NCI-H1436 treated with DMSO at 0.1 percent for 48 hours (cell line): ENCODE measurements around the gene SHISA5.
"Not testable (repeated sequence)": the region's sequence is repeated elsewhere in the genome, so short reads cannot be mapped to it uniquely, and the experiment has no call there.

Experiments
- DNase-seq: peaks from one replicate; lab custom pipeline; 2025; lab: John Stamatoyannopoulos, UW

Gene SHISA5

DNA sequence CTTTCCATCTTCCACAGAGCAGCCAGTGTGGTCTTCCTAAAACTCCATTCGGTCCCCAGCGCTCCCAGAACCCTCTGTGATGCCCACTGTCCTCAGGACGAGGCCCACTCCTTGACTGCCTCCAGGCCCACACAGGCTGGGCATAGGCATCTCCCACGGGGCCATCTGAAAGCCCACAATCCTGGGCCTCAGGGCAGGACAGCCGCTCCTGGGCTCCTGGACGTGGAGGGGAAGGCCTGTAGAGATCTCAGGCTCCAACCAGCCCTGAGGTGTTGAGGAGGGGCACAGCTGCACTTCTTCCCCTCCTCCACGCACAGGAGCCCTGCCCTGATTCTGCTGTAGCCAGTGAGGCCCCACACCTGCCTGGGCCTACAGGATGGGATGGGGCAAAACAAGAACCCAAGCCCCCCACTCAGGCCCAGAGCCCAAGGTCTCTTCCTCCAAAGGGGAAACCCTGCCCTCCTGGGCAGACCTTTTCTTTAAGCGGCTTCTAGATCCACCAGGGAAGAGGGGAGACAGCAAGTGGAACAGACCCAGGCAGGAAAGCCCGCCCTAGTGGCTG, 25.9 kb downstream of the SHISA5 start:
- DNase-seq: no peak

GRCh38 chr3:48476426-48477053, 27.4 kb downstream of the SHISA5 start:
- no peak for DNase-seq

DNA sequence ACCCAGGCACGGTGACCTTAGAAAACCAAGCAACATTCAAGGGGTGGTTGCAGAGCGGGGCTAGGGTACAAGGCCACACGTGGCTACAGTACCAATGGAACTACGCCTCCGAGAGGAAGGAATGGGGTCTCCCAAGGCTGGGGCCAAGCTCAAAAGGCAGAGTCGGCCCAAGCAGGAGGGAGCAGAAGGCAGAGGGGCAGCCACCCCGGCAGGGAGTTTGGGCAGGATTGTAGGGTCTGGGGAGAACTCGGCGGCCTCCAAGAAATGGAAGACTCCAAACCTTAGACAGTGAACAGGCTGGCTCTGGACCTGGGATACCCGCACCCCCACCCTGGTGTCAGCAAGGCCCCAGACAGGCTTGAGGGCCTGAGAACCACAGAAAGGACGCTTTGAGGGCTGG, 28.8 kb downstream of the SHISA5 start:
- no peak for DNase-seq

- DNase-seq: no peak
Measured at GRCh38 chr3:48474619-48475018, 29.4 kb downstream of the SHISA5 start.

DNA sequence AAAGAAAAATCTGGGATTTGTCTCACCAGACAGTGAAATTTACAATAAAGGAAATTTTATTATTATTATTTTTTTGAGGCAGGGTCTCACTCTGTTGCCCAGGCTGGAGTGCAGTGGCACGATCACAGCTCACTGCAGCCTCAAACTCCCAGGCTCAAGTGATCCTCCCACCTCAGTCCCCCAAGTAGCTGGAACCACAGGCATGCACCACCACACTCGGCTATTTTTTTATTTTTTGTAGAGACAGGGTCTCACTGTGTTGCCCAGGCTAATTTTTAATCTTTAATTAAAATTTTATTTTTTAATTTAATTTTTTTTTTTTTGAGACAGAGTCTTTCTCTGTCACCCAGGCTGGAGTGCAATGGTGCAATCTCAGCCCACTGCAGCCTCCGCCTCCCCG, 29.9 kb downstream of the SHISA5 start:
- DNase-seq: not testable (repeated sequence)

DNA sequence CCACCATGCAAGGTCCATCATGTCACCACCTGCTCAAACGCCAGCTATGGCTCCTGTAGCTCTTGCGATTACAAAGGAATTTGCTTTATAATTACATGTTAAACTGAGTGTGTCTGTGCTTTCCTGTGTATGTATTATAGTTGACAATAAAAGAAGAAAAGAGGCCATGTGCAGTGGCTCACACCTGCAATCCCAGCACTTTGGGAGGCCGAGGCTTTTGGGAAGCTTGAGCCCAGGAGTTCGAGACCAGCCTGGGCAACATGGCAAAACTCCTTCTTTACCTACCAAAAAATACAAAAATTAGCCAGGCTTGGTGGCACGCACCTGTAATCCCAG, 30.4 kb downstream of the SHISA5 start:
- no peak for DNase-seq

DNA sequence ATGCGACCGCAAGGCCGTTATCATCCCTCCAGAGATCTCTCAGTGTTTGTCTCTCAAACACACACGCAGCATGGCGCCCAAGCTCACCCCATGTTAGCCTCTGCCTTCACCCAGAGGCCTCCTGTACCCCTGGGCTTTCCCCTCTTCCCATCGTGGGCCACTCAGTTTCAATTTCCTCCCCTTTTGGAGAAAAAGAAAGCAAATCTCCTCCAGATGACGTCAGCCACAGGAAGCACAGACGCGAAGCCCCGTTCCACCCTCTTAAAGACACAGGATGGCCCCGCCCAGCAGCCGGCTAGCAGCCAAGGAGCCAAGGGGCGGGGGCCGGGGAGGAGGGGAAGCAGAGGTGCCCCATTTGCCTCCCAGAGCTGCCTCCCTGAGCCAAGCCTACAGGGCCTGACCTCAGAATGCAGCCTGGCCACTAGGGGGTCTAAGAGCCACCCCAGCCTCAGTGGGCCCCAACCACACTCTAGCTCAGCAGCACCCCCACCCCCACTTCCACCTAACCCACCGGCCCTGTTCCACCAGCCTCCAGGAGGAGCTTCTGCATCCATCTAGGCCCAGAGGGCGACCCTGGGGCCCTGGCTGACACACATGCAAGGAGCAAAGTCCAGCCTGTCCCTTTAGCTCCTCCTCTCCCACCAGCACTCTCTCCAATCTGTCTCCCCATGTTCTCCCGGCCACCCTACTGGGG, 30.9 kb downstream of the SHISA5 start:
- peak; percentile 9 for DNase-seq

GRCh38 chr3:48472673-48472922, 31.4 kb downstream of the SHISA5 start:
- DNase-seq: no peak

DNA sequence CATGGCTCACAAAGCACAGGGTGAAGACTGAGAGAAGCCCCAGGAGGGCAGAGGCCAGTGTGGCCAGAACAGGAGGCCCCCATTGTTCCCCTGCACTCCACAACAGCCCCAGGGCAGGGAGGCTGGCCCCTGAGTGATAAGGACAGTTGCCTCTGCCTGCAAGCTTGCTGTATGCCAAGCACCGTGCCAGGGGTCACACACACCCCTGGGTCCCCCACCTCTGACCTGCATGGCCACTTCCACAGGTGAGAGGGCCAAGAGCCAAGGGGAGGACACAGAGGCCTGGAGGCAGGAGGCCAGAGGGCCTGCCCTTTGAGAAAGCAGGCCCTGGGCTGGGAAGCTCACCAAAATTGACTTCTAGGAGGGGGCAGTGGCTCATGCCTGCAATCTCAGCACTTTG, 33.7 kb downstream of the SHISA5 start:
- DNase-seq: no peak

DNA sequence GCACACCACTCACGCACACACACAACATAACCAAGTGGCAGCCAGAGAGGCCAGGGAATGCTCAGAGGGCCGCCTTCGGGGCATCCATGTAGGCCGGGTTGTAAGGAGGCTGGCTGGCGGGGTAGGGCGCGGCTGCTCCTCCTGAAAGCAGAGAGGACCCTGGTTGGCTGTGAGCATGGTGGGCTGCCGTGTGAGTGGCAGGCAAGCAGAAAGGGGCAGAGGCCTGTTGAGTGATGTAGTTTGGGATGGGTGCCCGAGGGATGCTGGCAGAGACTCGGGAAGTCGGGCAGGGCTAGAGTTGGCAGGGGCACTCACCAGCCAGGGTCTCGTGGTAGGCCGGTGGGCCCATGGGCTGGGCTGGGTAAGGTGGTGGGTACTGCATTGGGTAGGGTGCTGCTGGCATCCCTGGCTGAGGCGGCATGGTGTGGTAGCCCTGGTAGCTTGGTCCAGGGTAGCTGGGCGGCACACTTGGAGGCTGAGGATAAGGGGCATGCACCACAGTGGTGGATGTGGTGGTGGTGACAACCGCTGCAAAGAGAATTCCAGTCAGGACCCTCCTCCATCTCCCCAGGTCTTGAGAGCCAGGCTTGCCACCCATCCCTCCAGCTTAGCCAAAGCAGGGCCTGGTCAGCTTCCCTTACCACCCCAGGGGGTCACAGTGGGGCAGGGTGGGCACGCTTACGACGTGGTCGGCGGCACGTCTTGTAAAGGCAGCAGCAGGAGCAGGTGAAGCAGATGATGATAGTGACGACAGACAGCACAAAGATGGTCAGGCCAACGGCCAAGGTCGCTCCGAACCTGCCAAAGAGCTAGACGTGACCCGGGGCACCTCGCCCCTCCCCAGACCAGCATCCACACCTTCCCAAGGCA, 34.7 kb downstream of the SHISA5 start:
- DNase-seq: no peak

- DNase-seq: no peak
Measured at GRCh38 chr3:48468329-48468731, 35.6 kb downstream of the SHISA5 start.

GRCh38 chr3:48467473-48468267, 36.3 kb downstream of the SHISA5 start:
- no peak for DNase-seq

DNA sequence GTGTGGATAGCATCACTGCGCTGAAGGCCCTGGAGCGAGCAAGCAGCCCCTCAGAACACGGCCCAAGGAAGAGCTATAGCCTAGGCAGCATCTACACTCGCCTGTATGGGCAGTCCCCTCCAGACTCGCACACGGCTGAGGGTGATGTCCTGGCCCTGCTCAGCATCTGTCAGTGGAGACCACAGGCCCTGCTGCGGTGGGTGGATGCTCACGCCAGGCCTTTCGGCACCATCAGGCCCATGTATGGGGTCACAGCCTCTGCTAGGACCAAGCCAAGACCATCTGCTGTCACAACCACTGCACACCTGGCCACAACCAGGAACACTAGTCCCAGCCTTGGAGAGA, 36.9 kb downstream of the SHISA5 start:
- no peak for DNase-seq

DNA sequence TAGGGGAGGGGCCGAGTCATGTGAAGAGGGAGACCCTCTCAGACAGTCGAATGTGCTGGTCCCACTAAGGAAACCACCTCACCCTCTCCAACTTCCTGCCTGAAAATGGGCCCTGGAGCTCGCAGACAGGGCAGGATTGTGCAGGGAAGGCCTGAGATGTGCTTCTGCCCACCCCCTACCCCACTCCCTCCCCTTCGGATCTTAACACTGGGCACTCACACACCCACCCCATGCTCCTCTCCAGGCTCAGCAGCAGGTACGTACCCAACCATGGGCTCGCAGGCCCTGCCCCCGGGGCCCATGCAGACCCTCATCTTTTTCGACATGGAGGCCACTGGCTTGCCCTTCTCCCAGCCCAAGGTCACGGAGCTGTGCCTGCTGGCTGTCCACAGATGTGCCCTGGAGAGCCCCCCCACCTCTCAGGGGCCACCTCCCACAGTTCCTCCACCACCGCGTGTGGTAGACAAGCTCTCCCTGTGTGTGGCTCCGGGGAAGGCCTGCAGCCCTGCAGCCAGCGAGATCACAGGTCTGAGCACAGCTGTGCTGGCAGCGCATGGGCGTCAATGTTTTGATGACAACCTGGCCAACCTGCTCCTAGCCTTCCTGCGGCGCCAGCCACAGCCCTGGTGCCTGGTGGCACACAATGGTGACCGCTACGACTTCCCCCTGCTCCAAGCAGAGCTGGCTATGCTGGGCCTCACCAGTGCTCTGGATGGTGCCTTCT, 37.4 kb downstream of the SHISA5 start:
- DNase-seq: no peak

DNA sequence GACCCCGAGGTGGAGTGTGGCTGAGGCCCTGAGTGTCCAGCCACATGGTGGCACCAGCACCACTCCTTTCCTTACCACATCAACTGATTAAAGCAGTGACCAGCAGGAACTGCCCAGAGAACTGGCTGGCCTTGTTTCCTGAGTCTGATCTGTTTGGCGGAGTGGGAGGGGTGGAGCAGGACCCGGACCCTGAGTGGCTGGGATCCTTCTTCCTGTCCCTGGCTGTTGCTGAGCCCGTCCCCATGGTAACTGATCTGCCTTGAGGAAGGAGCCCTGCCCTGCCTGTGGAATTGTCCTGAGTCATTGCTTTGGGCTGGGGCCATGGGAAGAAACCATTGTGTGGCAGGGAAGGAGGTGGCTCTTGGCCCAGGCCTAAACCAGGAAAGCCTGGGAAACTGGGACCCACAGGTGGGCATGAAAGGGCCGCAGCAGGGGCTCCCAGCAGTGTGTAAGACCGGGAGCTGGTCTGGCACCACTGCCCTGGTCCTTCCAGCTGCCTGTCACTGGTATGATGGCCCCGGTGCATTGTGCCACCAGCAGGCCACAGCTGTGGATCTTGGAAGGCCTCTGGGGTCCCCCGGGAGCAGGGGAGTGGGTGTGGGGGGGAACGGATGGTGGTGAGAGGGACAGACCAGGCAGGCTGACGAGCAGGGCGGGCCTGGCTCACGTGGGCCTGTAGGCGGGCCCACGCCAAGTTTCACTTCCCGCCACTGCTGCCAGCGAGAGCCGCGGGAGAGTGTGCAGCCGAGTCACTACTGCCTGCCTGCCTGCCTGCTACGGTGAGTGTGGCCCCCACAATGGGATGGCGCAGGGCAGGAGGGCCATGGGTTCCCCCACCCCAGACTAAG, 38.2 kb downstream of the SHISA5 start:
- peak; percentile 0 for DNase-seq

- DNase-seq: no peak
Measured at GRCh38 chr3:48465237-48465530, 38.8 kb downstream of the SHISA5 start.

DNA sequence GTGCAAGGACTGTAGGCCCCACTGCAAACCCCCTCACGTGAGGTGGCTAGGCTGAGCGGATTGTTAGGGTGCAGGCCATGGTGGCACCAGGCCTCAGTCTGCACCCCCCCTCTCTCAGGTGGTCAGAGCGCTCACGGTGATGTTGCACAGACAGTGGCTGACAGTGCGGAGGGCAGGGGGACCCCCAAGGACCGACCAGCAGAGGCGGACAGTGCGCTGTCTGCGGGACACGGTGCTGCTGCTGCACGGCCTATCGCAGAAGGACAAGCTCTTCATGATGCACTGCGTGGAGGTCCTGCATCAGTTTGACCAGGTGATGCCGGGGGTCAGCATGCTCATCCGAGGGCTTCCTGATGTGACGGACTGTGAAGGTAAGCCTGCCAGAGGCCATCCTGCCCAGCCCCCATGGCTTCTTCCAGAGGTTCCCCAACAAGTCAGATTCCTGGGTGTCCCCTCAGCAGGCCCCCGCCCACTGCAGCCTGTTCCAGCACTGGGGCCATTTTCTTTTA, 39.2 kb downstream of the SHISA5 start:
- no peak for DNase-seq

GRCh38 chr3:48463703-48464102, 40.3 kb downstream of the SHISA5 start:
- DNase-seq: no peak

DNA sequence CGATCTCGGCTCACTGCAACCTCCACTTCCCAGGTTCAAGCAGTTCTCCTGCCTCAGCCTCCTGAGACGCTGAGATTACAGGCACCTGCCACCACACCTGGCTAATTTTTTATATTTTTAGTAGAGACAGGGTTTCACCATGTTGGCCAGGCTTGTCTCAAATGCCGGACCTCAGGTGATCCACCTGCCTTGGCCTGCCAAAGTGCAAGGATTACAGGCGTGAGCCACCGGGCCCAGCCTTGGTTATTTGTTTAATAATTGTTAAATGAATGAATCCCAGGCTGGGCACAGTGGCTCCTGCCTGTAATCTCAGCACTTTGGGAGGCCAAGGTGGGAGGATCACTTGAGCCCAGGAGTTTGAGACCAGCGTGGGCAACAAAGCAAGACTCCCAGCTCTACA, 42.2 kb downstream of the SHISA5 start:
- not testable (repeated sequence) for DNase-seq

DNA sequence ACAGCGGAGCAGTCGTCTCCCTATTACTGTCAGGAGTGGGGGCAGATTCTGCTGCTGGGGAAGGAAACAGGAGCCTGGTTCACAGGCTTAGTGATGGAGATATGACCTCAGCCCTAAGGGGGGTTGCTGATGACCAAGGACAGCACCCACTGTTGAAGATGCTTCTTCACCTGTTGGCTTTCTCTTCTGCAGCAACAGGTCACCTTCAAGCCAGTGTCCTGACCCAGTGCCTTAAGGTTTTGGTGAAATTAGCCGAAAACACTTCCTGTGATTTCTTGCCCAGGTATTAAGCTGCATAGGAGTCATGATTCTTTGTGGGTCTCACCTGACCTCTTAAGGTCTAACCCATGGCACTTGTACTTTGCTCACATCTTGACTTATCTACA, 43.5 kb downstream of the SHISA5 start:
- DNase-seq: no peak
